ENCODE results near the gene LURAP1L.

DNA sequence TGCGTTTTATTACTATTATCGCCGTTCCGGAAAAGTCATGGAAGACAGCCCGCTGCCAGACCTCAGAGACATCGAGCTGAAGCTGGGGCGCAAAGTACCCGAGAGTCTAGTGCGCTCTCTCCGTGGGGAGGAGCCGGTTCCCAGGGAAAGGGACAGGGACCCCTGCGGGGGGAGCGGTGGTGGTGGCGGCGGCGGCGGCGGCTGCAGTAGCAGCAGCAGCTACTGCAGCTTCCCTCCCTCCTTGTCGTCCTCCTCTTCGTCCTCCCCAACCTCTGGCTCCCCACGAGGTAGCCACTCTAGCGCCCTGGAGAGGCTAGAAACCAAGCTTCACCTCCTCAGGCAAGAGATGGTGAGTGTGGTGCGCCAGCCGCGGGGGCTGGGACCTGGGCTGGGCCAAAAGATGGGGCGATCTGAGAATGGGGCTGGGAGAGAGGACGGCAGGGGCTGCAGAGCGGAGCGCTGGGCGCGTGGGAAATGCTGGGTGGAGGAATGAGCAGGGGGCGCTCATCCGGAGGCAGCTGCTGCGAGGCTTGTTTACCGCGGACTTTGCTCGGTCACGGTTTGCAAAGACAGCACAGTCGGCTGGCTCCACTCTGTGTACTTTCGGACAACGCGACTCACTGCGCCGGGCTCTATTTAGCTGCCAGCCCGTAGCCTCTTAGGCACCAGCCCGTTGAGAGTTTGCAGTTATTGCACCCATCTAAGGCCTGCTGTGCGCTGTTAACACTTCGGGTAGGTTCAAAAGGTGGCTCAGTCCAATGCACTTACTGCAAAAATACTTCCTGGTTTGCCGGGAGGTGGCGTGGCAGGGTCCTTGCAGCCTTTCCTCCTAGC lies 1.1 kb downstream of the LURAP1L start:
- TF ChIP-seq, protein P1, sequence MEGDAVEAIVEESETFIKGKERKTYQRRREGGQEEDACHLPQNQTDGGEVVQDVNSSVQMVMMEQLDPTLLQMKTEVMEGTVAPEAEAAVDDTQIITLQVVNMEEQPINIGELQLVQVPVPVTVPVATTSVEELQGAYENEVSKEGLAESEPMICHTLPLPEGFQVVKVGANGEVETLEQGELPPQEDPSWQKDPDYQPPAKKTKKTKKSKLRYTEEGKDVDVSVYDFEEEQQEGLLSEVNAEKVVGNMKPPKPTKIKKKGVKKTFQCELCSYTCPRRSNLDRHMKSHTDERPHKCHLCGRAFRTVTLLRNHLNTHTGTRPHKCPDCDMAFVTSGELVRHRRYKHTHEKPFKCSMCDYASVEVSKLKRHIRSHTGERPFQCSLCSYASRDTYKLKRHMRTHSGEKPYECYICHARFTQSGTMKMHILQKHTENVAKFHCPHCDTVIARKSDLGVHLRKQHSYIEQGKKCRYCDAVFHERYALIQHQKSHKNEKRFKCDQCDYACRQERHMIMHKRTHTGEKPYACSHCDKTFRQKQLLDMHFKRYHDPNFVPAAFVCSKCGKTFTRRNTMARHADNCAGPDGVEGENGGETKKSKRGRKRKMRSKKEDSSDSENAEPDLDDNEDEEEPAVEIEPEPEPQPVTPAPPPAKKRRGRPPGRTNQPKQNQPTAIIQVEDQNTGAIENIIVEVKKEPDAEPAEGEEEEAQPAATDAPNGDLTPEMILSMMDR (IDR thresholded peaks at IDR 0.05): peak in 1 of 2 donors; percentile 40
- no peak for TF ChIP-seq EP300 (IDR thresholded peaks at IDR 0.05)

Data from suprapubic skin (tissue), 3 donors.